GM13976 (cell line): ENCODE measurements around the gene ARFIP1.

Experiments
- DNase-seq: peaks from one replicate; pipeline ENCODE4 v3.0.0; 2012; ENCODE audit warnings: low spot score
- CTCF ChIP-seq: IDR thresholded peaks from 2 replicates; pipeline ENCODE4 v1.5.1; 2012; ENCODE audit warnings: borderline replicate concordance, mild to moderate bottlenecking; ENCODE audit not compliant: insufficient read depth; ENCODE audit errors: extremely low read depth, missing control alignments, control extremely low read depth
- in situ Hi-C: fragments of 300-500 bp; cut with MboI; formaldehyde crosslinking; loops from one replicate; pipeline ENCODE4 v1.12.0; 2022; ENCODE audit warnings: low sequenced_read_pairs, mixed read lengths, inconsistent platforms; ENCODE audit not compliant: unreplicated experiment

Gene ARFIP1

DNA sequence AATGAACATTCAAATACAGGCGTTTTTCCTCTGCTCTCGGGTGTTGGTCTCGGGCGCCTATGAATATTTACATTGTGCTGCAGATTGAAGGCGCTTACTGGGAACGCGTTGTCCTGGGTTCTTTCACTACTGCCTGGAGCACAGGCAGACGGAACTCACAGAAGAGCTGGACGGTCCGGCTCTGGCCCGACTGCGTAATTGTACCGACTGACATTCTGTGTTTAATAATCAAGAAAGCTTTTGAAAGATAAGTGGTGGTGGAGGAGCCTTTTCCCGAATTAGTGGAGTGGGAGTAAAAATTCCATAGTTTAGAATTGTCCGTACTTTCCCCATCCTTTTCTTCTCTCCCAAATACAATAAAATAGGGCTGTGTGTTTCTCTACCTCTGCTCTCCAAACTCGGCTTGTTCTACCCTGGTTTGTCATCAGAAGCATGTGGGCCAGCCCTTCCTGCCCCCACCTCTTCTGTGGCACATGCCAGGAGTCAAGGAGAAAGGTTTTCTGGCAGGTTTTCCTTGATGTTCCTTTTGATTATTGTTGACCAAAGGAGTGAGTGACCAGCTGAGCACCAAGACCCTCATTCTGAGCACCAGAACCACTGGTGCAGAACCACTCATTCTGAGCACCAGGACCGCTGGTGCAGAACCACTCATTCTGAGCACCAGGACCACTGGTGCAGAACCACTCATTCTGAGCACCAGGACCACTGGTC is 158.6 kb downstream of the ARFIP1 start:
- in situ Hi-C loops, result no loop called here
- no peak for TF ChIP-seq CTCF
- no peak for DNase-seq

DNA sequence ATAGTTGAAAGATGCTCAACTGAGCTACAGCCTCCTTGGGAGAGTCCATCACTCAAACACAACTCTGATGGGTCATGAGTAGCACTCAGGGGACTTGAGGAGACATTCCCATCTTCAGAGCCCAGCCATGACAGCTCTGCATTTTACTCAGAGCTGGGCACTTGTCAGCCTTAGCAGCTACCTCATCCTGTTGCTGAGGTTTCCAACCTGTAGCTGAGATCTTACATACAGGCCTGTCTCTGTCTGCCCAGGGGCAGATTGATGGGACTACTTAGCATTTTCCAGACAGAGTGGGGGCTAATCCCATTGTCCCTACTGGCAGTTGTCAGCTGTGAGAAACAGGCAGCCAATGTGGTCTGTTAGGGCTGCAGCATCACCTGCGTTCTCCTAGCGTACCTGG is 159.9 kb downstream of the ARFIP1 start:
- TF ChIP-seq CTCF, result no peak
- in situ Hi-C loops, result no loop called here
- no peak for DNase-seq

- in situ Hi-C loops, result no loop called here
- DNase-seq, result no peak
- TF ChIP-seq CTCF, result no peak
Observed at GRCh38 chr4:152940461-152940860, 160.7 kb downstream of the ARFIP1 start.

GRCh38 chr4:152941411-152941810 is 161.7 kb downstream of the ARFIP1 start:
- DNase-seq, result no peak
- TF ChIP-seq CTCF, result no peak
- in situ Hi-C loops, result no loop called here

GRCh38 chr4:152942346-152942745 is 162.6 kb downstream of the ARFIP1 start:
- TF ChIP-seq CTCF, result no peak
- in situ Hi-C loops, result no loop called here
- no peak for DNase-seq

DNA sequence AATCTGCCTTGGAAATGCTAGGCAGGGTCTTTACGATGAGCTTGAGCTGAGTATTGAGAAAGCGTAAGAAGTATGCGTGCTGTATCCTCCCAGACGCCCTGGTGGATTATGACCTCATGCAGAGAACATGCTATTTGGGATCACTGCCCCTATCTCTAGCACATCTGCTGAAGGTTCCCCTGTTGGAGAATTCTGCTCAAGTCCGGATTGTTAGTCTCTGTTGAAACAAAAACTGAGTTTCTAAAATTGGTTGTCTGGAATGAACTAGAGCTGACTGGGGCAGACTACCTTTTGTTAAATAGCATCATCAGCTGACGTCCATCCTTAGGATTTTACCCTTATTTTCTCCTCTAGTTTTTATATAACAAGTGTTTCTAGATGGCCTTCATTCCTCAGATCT is 163.9 kb downstream of the ARFIP1 start:
- DNase-seq, result no peak
- in situ Hi-C loops, result no loop called here
- TF ChIP-seq CTCF, result no peak
